Measurements from ENCODE around the gene DNAJC1. TPM values are rescaled to one million over a fixed set of nuclear protein-coding genes. Genes with fewer than 3 reads are reported as not detected.
A peak's percentile ranks its signal among the peaks of the same experiment; 100 is the strongest.

Gene DNAJC1
- total RNA-seq, 6 experiments from 2014 or later = 16.0 to 106 (median 27.8) TPM

DNA sequence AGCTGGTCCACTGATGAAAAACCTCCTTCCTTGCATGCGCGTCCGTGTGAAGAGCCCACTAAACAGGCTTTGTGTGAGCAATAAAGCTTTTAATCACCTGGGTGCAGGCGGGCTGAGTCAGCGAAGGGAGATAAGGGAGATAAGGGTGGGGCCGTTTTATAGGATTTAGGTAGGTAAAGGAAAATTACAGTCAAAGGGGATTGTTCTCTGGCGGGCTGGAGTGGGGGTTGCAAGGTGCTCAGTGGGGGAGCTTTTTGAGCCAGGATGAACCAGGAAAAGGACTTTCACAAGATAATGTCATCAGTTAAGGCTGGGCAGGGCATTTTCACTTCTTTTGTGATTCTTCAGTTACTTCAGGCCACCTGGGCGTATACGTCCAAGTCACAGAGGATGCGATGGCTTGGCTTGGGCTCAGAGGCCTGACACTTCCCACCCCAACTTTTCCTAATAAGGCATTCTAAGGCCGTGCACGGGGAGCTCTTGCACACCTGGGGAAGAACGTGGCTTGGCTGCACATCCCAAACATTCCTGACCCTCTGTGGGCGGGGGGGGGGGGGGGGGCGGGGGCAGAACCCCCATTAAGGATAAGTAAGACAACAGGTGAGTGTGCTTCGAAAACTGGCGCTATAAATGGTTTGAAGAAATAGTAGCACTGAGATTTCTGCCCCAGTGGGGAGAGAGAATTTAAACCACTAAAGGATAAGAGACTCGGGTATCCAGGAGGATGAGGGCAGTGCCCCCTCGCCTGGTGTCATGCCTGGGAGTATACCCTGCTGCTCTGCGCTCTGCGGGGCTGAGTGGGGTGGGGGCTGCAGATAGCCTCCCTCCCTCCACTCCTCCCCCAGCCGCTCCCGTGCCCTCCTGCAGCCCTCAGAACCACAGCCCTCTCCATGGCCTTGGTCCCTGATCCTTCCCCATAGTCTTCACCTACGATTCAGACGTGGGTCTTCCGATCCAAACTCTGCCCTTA, 251.9 kb downstream of the DNAJC1 start:
- Histone ChIP-seq H3K9me3 (no peaks in the 10 kb centered on the region), H3K4me1 (no peaks in the 10 kb centered on the region), H3K36me3 (peaks cover 0 to 3% (median 0%) of the 10 kb centered on the region in 4 donors), H3K27ac (no peak overlapping the region), H3K4me3 (no peak overlapping the region), H3K27me3 (no peaks in the 10 kb centered on the region)
- TF ChIP-seq, protein P1, sequence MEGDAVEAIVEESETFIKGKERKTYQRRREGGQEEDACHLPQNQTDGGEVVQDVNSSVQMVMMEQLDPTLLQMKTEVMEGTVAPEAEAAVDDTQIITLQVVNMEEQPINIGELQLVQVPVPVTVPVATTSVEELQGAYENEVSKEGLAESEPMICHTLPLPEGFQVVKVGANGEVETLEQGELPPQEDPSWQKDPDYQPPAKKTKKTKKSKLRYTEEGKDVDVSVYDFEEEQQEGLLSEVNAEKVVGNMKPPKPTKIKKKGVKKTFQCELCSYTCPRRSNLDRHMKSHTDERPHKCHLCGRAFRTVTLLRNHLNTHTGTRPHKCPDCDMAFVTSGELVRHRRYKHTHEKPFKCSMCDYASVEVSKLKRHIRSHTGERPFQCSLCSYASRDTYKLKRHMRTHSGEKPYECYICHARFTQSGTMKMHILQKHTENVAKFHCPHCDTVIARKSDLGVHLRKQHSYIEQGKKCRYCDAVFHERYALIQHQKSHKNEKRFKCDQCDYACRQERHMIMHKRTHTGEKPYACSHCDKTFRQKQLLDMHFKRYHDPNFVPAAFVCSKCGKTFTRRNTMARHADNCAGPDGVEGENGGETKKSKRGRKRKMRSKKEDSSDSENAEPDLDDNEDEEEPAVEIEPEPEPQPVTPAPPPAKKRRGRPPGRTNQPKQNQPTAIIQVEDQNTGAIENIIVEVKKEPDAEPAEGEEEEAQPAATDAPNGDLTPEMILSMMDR (IDR thresholded peaks at IDR 0.05) = no peak
- no peak for TF ChIP-seq POLR2A (IDR thresholded peaks at IDR 0.05)
- ATAC-seq (no peak), DNase-seq (no peak)
- intact Hi-C loops (cut with DNase I) = no loop called here
- WGBS (ENCODE audit: insufficient coverage, low coverage, low lambda C conversion rate, missing lambda C conversion rate) = 67% methylated on average over 8 of the region's 26 CpGs

DNA sequence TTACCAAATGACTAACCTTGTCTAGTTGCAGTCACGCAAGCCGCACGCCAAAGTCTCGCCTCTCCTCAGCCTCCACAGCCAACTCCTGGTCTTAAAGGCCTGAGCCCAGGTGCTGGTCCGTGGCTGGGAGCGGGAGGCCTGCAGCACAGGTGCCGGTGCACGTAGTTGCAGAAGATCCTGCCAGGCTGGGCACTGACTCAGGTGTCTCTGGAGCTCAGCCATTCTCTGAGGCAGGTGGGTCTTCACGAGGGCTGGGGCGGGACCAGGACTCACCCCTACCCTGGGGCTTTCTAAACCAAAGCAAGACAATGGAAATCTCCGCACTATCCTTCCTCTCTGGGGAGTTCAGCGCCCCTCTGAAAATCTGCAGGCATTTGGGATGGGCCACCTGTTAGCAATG, 253.1 kb downstream of the DNAJC1 start:
- Histone ChIP-seq H3K4me3 (no peak overlapping the region), H3K4me1 (no peaks in the 10 kb centered on the region), H3K36me3 (no peaks in the 10 kb centered on the region), H3K27me3 (no peaks in the 10 kb centered on the region), H3K9me3 (no peaks in the 10 kb centered on the region), H3K27ac (no peak overlapping the region)
- TF ChIP-seq POLR2A (IDR thresholded peaks at IDR 0.05) = no peak
- TF ChIP-seq, protein P1 (IDR thresholded peaks at IDR 0.05) = no peak
- intact Hi-C loops (cut with DNase I) = no loop called here
- DNase-seq (no peak), ATAC-seq (no peak)
- 96% methylated on average over 6 of the region's 12 CpGs for WGBS (ENCODE audit: insufficient coverage, low coverage, low lambda C conversion rate, missing lambda C conversion rate)

DNA sequence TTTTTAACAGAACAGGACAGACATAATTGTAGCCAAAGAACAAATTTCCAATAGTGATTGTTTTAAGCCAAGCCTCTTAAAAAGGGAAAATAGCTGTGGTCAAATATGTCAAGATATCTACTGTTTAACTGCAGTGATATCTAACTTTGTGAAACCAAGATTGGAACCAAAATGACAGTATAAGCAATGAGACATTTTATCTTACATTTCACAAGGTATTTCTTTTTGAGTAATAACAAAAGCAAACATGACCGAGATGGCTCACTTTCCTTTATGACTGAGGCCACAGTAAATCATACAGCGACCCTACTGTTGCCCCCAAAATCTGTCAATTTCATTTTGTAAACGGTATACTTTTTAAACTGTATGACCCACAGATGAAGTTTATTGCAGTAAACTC, 253.7 kb downstream of the DNAJC1 start:
- WGBS (ENCODE audit: insufficient coverage, low coverage, low lambda C conversion rate, missing lambda C conversion rate) = 78% methylated on average over 3 of the region's 3 CpGs
- Histone ChIP-seq H3K4me3 (no peak overlapping the region), H3K36me3 (peaks cover 0 to under 1% (median 0%) of the 10 kb centered on the region in 4 donors), H3K4me1 (no peaks in the 10 kb centered on the region), H3K27ac (no peak overlapping the region), H3K9me3 (no peaks in the 10 kb centered on the region), H3K27me3 (no peaks in the 10 kb centered on the region)
- TF ChIP-seq POLR2A (IDR thresholded peaks at IDR 0.05) = no peak
- TF ChIP-seq, protein P1 (IDR thresholded peaks at IDR 0.05) = no peak
- DNase-seq (no peak), ATAC-seq (no peak)
- intact Hi-C loops (cut with DNase I) = no loop called here

DNA sequence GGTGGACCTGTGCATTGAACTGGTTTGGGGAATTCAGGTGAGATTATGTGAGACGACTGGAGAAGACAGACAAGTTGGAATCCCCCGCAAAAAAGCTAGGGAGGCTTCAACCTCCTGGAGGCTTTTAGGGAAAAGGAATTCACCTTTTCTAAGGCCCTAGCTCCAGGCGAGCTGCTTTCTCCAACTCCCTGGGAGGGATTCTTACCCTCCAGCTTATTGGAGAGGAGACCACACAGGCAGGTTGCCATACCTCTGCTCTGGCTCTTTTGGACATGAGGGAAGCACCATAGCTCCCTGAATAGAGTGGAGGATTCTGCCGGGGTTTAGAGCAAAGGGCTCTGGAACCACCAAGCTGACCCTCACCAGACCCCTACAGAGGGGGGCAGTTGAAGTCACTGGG, 255.7 kb downstream of the DNAJC1 start:
- WGBS (ENCODE audit: insufficient coverage, low coverage, low lambda C conversion rate, missing lambda C conversion rate) = 78% methylated on average over 1 of the region's 4 CpGs

More for the DNA sequence above, 255.7 kb downstream of the DNAJC1 start:
- no peaks in the 10 kb centered on the region for H3K27me3 ChIP-seq
- ATAC-seq (peak in 1 of 4 donors; percentile 6), DNase-seq (no peak)
- H3K27ac ChIP-seq = no peak overlapping the region
- no peaks in the 10 kb centered on the region for H3K9me3 ChIP-seq
- H3K36me3 ChIP-seq = peaks cover 0 to 14% (median 0%) of the 10 kb centered on the region in 4 donors
- H3K4me1 ChIP-seq = peaks cover 0 to 3% (median 0%) of the 10 kb centered on the region in 4 donors
- TF ChIP-seq, protein P1 (IDR thresholded peaks at IDR 0.05) = no peak
- no peak for TF ChIP-seq POLR2A (IDR thresholded peaks at IDR 0.05)
- H3K4me3 ChIP-seq = no peak overlapping the region
- intact Hi-C loops (cut with DNase I) = no loop called here
